Measurements from ENCODE around the gene NDUFS7. TPM values are rescaled to one million over a fixed set of nuclear protein-coding genes. Genes with fewer than 3 reads are reported as not detected.
A peak's percentile ranks its signal among the peaks of the same experiment; 100 is the strongest.

NDUFS7 gene
- total and polyA plus RNA-seq, 10 of the 15 experiments (the other 5 are each of a cell fraction or from before 2014, with no cell fraction given): 5.1 to 282 (median 92.9) TPM

DNA sequence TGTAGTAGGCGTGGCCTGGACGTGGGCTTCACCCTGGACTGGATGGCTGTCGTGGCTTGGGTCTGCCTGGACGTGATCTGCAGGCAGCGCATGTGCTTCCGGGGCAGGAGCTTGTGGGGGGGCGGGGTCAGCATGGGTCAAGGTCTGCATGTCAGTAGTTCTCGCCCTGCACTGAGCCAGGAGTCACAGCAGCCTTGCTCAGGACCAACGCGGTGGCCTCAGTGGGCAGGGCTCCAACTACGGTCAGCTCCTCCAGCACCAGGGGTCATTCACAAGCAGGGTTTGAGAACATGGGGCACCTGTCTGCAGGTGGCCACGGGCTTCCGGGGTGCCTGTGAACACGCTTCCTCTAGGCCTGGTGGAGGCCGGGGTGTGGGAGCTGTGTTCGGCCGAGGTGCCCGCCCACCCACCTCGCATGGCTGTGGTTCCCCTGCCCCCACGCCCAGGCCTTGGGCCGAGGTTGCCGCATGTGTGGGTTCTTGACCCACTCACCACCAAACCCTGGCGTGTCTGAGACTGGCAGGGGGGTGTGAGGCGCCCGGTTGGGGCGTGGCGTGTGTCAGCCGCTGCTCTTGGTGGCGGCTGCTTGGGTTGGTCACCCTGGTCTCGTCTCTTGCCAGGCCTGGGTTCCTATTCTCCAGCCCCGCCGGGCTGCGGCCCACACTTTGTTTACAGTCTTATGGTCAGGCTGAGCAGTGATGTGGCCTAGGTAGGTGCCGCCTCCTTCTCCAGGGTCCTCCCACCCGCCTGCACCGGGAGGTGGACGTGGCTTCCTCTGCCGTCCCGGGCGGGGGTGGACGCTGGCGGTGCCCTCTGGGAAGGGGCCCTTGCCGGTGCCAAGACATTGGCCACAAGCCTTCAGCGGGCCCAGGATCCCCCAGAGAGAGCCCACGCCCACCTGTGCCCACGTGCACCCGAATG is 49.7 kb downstream of the NDUFS7 start:
- H3K9ac ChIP-seq (ENCODE audit: control insufficient read depth, insufficient read depth, low read length): no peak overlapping the region
- no peak for FAIRE-seq
- ChIA-PET SMC1A (ENCODE audit: uncharacterized antibody, unreplicated experiment) (no interaction called here), RAD21 (ENCODE audit: unreplicated experiment) (no interaction called here), CTCF (no interaction called here), POLR2A (no interaction called here)
- no TSS peak for BruUV-seq (replicated peaks)
- peaks cover 8 to 39% of the 10 kb centered on the region in 2 experiments for H3K36me3 ChIP-seq (ENCODE audit: control insufficient read depth in 2 of 2, insufficient read depth in 2 of 2, low read length in 1 of 2)
- peaks cover 3% of the 10 kb centered on the region for H3K79me2 ChIP-seq (ENCODE audit: control insufficient read depth, insufficient read depth, low read length)
- no peaks in the 10 kb centered on the region for H4K20me1 ChIP-seq (ENCODE audit: control insufficient read depth, insufficient read depth)
- no peak for ATAC-seq
- DNase-seq (ENCODE audit: low read depth, low spot score): no peak
- H2AFZ ChIP-seq (ENCODE audit: control insufficient read depth, low read depth, low read length): no peak overlapping the region
- H3K27me3 ChIP-seq (replicated peaks in 1 of 2; ENCODE audit: control insufficient read depth in 2 of 2, insufficient read depth in 2 of 2, low read length in 1 of 2): no peaks in the 10 kb centered on the region
- in situ Hi-C loops (cut with MboI) (no loop called here), intact Hi-C loops (cut with micrococcal nuclease; ENCODE audit: unreplicated experiment) (no loop called here)
- 90% methylated on average over 38 of the region's 47 CpGs for WGBS (ENCODE audit: insufficient coverage, insufficient replicate concordance, low lambda C conversion rate, missing lambda C conversion rate)
- no peak overlapping the region for H3K4me3 ChIP-seq
- no peaks in the 10 kb centered on the region for H3K4me1 ChIP-seq (ENCODE audit: control insufficient read depth, insufficient read depth, low read length)
- no peaks in the 10 kb centered on the region for H3K9me3 ChIP-seq (replicated peaks; ENCODE audit: control insufficient read depth, insufficient read depth, low read length)
- no peak overlapping the region for H3K27ac ChIP-seq (ENCODE audit: control insufficient read depth, insufficient read depth)
- H3K4me2 ChIP-seq (ENCODE audit: control insufficient read depth, insufficient read depth): no peak overlapping the region
- no peak for TF ChIP-seq SRF (IDR thresholded peaks at IDR 0.05; ENCODE audit: low read depth in 2 of 2, low read length in 2 of 2)
- peak; percentile 56 for TF ChIP-seq POLR2A (IDR thresholded peaks at IDR 0.05; ENCODE audit: low read depth, low read length)

DNA sequence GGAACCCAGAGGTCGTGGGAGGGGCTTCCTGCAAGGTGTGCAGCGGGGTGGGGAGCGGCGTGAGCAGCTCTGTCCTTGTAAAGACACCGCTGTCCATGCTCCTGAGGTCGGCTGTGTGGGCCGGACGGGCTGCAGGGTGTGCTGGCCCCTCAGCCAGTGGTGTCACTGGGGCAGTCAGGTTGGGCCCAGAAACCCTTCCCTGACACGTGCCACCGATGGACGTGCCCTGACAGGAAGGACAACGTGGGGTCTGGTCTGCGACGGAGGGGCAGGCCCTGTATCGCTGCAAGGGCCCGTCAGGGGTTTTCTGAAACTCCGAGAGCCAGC is 50.3 kb downstream of the NDUFS7 start:
- no peak overlapping the region for H3K27ac ChIP-seq (ENCODE audit: control insufficient read depth, insufficient read depth)
- TF ChIP-seq CBX3 (IDR thresholded peaks at IDR 0.05; ENCODE audit: borderline replicate concordance, low read depth) (no peak), KLF5 (IDR thresholded peaks at IDR 0.05; ENCODE audit: partially characterized antibody) (no peak), ATF7 (IDR thresholded peaks at IDR 0.05; ENCODE audit: low read depth) (no peak), MEF2B (IDR thresholded peaks at IDR 0.05; ENCODE audit: partially characterized antibody, poor library complexity, severe bottlenecking) (no peak), POLR2A (IDR thresholded peaks at IDR 0.05; ENCODE audit: low read depth, low read length) (peak; percentile 25), SUPT20H (IDR thresholded peaks at IDR 0.05; ENCODE audit: borderline replicate concordance, control insufficient read depth, low read depth, low read length) (no peak), ZNF217 (IDR thresholded peaks at IDR 0.05) (no peak)
- TF ChIP-seq, protein P1, sequence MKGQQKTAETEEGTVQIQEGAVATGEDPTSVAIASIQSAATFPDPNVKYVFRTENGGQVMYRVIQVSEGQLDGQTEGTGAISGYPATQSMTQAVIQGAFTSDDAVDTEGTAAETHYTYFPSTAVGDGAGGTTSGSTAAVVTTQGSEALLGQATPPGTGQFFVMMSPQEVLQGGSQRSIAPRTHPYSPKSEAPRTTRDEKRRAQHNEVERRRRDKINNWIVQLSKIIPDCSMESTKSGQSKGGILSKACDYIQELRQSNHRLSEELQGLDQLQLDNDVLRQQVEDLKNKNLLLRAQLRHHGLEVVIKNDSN (IDR thresholded peaks at IDR 0.05; ENCODE audit: borderline replicate concordance, extremely low read length, insufficient read depth, low read depth, low read length): no peak
- H3K9ac ChIP-seq (ENCODE audit: control insufficient read depth, insufficient read depth, low read length): no peak overlapping the region
- no peaks in the 10 kb centered on the region for H3K9me3 ChIP-seq (replicated peaks; ENCODE audit: control insufficient read depth, insufficient read depth, low read length)
- no peaks in the 10 kb centered on the region for H4K20me1 ChIP-seq (ENCODE audit: control insufficient read depth, insufficient read depth)
- H3K4me1 ChIP-seq (ENCODE audit: control insufficient read depth, insufficient read depth, low read length): no peaks in the 10 kb centered on the region
- FAIRE-seq: no peak
- ChIA-PET SMC1A (ENCODE audit: uncharacterized antibody, unreplicated experiment) (no interaction called here), RAD21 (ENCODE audit: unreplicated experiment) (no interaction called here), CTCF (no interaction called here), POLR2A (no interaction called here)
- H3K4me3 ChIP-seq: no peak overlapping the region
- no TSS peak for BruUV-seq (replicated peaks)
- H2AFZ ChIP-seq (ENCODE audit: control insufficient read depth, low read depth, low read length): no peak overlapping the region
- in situ Hi-C loops (cut with MboI) (no loop called here), intact Hi-C loops (cut with micrococcal nuclease; ENCODE audit: unreplicated experiment) (no loop called here)
- peaks cover 8 to 36% of the 10 kb centered on the region in 2 experiments for H3K36me3 ChIP-seq (ENCODE audit: control insufficient read depth in 2 of 2, insufficient read depth in 2 of 2, low read length in 1 of 2)
- WGBS (ENCODE audit: insufficient coverage, insufficient replicate concordance, low lambda C conversion rate, missing lambda C conversion rate): 92% methylated on average over 17 of the region's 17 CpGs
- peaks cover 9% of the 10 kb centered on the region for H3K79me2 ChIP-seq (ENCODE audit: control insufficient read depth, insufficient read depth, low read length)
- no peak for DNase-seq (ENCODE audit: low read depth, low spot score)
- H3K27me3 ChIP-seq (replicated peaks in 1 of 2; ENCODE audit: control insufficient read depth in 2 of 2, insufficient read depth in 2 of 2, low read length in 1 of 2): no peaks in the 10 kb centered on the region
- no peak for ATAC-seq
- no peak overlapping the region for H3K4me2 ChIP-seq (ENCODE audit: control insufficient read depth, insufficient read depth)

All from GM12878 (cell line).